GM19463 (cell line): Measurements from ENCODE around the gene RPS21.

Experiments
- ATAC-seq: cut with Tn5 transposase; IDR thresholded peaks from one replicate; pipeline ENCODE4 v1.9.1; 2021; ENCODE audit warnings: mild to moderate bottlenecking, moderate library complexity; ENCODE audit not compliant: unreplicated experiment

The RPS21 gene

DNA sequence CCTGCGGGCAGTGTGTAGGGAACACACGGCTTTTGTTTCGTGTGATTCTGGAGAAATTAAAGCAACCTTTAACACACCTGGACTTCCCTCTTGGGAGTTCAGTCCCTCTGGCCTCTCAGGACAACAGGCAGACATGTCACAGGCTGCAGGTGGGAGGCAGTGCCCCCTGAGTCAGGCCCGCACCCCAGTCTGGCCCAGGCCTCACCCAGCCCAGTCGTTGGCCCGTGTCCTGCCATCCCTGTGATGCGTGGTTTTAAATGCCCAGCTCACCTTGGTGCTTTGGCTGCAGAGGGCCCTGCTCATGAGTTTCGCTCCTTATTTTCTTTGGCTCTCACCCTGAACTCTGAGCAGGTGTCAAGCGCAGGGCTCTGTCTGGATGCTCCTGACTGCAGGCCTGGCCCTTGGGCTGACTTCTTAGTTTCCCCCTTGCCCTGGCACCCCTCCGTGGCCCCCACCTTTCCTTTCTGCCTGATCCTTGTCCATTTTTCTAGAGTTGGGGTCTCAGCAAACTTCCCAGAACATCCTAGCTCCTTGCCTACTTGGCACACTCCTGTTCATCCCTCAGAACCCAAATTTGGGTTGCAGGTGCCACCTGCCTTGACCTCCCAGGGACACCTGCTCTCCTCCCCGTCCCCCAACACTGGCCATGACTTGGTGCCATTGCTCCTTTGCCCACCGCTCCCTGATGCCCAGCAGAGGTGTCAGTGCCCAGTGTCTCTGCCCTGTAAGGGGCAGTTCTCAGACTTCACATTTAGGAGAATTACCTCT, 22.4 kb downstream of the RPS21 start:
- no peak for ATAC-seq

DNA sequence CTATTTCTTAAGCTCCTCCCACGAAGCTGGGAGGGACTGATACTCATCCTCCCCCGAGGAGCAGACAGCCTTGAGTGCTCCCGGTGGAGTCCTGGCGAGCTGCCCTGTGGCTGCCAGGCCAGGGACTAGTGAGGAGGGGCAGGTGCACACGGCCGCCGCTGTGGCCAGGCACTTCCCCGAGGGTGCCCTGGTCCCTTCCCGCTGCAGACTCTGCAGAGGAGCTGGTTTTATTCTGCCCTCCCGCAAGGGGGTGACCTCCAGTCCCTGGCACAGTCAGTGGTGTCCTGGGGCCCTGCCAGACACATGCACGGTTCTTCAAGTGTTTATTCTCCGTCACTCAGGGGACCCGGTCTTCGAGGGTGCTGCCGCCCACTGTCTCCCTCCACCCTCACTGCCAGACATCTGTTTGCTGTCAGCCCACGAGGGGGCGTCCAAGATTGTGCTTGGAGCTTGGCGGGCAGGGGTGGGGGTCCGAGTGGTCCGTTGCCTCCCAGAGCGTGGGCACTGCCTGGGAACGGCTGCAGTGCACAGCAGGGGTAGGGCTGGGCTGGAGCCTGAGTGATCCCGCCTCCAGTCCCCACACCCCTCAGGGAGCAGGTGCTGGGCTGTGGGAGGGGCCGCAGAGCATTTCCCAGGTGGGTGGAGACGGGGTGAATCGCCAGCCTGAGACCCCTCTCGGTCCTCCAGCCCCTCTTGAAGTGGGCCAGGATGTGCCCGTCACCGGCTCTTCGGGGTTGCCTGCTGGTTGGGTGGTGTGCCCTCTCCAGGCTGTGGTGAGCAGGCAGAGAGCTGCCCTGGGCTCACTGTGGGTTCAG, 23.2 kb downstream of the RPS21 start:
- ATAC-seq, result no peak

DNA sequence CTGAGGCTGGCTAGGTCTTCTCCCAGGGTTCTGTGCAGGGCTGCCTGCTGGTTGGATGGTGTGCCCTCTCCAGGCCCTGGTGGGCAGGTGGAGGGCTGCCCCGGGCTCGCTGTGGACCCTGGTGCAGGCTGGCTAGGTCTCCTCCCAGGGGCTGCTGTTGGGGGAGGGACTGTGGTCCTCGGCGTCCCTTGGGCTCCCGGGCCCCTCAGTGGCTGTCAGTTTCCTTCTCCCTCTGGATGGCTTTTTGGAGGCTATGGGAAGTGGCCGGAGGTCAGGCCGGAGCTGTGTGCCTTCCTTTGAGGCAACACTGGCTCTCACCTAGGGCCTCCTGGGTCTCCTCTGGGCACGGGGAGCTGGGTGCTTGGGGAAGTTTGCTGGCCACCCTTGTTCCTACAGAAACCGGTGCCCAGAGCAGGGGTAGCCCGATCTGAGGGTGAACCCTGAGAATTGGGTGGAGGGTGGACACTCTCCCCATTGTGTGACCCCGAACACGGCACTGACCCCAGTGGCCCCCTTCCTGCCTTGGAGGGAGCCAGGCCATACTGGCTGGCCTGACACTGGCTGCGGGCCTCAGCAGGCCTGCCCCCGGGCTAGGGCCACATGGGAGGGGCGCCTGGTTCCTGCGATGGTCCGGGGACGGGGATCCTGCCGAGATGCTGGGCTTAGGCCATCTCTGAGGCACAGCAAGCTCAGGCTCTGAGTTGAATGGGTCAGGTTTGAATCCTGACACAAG, 24.0 kb downstream of the RPS21 start:
- no peak for ATAC-seq

DNA sequence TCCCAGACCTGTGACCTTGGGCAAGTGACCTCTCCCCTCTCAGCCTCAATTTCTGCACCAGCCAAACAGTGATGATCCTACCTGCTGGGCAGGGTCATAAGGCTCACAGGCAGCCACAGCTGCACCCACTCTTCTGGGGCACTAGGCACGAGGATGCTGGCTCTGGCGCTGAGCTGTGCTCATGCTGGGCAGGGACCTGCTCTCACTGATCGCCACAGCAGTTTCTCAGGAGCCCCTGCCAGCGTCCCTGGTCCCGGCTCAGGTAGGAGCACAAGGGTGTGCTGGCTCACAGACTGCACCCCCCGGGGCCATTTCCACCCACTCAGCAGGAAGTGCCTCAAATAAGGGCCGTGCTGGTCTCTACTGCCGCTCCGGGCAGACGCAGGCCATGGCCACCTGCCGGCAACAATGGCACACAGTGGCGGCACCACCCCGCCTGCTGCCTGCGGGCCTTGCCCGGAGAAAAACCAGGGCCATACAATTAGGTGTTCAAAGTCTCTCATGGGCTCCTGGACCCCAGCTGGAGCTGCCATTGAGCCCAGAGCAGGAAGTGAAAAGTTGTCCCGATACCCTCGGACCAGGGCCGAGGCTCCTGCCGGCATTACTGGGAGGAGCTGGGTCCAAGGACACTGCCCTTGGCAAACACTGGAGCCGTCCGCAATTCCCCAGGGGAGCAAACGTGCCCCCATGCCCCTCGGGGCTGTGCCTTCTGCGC, 24.7 kb downstream of the RPS21 start:
- no peak for ATAC-seq

DNA sequence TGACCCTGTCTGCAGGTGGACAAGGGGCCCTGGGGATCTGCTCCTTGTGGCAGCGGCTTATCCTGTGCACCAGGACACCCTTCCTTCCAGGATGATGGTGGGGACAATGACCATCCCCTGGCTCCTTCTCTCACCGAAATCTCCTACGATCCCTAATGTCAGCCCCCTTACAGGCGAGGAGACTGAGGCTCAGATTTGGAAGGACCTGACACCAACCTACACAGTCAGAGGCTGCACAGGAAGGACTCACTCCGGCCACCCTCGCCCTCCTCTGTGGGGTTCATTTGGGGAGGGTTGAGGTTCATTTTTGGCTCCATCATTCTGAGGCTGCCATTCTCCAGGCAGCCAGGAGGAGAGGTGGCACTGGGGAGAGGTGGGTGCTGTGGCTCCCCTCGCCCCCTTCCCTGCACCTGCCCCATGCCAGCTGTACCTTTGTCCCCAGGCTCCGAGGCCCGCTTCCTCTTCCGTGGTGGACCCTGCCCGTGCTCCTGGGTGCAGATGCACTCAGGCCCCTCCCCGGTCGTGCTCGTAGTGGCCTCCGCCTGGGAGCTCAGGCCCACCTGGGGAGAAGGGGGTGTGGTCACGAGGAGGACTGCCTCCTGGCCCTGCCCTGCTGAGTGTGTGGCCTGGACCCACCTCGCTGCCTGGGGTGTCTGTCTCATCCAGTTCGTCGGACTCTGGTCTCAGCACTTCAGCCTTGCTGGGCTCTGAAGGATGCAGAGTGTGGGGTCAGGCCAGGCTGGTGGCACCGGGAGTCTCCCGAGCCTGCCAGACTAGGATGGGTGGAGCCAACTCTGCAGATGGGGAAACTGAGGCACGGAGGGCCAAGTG, 25.5 kb downstream of the RPS21 start:
- ATAC-seq, result no peak

DNA sequence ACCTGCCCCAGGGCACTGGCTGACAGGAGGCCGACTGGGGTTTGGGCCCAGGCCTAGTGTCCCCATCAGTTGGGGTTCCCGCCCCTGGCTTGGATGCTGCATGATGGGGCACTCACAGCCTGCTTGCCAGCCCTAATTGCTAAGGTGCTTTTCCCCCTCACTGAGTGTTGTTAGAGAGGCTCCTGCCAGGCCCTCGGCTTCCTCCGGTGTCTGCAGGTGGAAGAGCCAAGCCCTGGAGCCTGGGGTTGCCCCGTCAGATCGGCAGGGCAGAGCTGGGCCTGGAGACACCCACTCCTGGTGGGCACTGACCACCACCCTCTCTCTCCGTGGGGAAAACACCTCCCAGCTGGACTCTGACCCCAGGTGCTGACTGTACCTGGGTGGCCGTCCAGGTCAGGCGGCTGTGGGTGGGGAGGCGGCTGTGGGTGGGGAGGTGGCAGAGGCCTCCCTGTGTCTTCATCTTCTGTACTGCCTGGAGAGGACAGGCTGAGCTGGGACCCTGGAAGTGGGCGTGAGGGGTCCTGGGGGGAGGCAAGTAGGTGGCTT, 26.2 kb downstream of the RPS21 start:
- no peak for ATAC-seq

DNA sequence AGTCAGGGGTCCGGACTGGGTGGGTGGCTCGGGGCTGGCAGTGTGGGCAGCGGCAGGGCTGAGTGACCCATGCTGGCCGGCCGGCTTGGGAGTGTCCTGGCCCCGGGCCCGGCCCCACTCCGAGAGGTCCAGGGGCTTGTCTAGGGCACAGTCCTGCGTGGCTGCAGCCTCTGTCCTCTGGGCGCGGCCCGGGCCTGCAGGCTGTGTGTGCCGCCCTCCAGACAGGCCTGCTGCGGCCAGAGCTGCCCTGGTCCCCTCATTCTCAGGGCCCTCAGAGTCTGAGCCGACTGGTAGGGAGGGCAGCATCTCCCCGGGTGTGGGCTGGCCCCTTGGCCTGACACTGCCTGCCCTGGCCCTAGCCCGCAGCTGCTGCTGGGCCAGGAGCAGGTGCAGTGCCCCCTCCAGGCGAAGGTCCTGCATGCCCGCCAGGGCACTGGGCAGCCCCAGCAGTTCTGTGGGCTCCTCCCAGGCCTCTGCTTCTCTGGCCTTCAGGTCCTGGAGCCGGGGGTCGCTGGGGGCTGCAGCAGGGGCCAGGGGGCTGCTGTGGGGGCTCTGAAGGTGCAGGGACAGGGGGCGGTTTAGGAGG, 27.1 kb downstream of the RPS21 start:
- ATAC-seq, result no peak

DNA sequence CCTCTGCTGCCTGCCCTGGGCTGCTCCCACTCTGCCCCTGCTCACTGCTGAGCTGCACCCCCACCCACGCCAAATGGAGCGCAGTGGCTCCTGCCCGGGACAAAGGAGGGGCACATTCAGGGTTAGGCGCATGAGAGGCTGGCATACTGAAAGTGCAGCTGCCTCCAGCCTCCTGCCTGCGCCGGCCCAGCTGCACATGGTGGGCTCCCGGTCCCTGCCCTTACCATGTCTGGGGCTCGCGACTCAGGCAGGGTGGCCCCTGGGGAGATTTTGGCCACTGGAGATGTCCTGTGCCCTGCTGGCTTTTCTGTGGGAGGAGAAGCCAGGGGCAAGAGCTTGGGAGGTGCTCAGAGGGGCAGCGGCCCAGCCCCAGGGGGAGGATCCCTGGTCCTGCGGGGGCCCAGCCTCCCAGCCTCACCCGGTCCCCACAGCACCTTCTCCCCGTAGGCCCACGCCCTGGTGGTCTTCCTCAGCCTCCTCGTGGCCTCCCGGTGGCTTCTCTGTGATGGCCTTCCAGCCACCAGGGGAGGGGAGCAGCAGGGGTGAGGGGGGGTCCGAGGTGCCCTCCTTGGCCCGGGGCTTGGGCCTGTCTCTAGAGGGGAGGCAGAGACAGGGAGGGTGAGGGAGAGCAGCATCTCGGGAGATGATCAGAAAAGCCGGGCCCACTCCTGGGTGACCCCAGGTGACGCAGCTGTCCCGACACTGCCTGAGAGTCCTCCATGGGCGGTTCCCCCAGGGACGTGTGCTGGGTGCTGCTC, 28.6 kb downstream of the RPS21 start:
- ATAC-seq, result no peak

DNA sequence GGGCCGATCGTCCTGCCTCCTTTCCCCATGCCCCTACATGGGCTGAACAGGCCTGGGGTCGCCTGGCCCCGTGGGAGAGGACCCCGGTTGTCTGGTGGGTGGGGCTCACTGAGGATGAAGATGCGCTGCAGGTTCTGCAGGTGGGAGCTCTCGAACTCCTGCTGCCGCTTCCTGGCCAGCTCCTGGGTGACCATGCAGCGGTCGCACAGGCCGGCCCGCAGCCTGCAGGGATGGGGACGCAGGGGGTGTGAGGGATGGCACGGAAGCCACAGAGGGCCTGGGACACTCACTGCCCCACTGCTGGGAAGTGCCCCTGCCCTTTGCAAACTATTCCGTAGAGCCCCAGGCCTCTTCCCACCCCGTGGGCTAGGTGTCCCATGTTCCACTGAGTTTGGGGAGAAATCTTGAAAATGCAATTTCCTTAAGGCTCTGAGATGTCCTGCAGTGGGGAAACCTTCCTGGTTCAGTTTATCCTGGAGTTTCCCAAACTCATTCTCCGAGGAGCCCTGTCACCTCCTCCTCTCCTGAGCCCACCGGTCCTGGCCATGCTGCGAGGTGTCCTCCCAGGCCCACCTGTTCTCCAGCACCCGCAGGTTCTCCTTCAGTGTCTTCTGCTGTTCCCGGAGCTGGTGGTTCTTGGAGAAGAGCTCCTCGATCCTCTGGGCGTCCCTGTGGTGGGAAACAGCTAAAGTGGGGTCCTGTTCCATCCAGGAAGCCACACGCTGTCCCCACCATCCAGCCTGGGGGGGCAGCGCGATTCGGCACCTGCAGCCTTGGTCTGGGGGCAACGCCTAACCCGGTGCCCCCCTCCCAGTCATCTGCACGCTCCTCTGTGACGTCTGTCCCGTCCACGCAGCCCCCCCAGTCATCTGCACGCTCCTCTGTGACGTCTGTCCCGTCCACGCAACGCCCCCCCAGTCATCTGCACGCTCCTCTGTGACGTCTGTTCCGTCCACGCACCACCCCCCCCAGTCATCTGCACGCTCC, 30.0 kb downstream of the RPS21 start:
- no peak for ATAC-seq

DNA sequence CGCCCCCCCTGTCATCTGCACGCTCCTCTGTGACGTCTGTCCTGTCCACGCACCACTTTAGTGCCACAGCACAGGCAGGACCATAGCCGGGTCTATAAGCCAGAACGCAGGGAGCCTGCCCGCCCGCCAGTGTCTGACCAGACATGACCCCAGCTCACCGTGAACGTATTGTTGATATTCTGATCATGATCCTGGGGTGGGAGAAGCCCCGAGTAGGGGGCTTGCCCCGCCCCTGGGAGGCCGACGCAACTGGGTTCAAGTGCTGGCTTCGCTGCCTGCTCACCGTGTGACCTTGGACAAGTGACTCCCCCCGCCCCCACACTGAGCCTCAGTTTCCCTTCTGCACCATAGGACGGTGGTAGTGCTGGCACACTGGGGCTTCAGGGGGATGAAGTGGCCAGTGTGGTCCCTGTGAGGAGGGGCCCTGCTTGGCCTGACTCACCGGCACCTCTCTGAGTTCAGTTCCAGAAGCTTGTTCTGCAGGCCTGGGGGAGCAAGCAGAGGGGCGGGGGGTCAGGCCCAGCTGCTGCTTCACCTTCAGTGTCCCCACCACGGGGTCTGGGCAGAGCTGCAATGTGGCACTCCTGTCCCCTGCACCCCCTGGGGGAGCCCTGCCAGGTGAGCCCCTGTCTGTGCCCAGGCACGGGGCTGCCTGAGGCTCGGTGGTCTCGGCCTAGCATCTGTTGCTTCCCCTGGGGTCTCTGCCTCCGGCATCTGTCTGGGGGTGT, 31.2 kb downstream of the RPS21 start:
- no peak for ATAC-seq

DNA sequence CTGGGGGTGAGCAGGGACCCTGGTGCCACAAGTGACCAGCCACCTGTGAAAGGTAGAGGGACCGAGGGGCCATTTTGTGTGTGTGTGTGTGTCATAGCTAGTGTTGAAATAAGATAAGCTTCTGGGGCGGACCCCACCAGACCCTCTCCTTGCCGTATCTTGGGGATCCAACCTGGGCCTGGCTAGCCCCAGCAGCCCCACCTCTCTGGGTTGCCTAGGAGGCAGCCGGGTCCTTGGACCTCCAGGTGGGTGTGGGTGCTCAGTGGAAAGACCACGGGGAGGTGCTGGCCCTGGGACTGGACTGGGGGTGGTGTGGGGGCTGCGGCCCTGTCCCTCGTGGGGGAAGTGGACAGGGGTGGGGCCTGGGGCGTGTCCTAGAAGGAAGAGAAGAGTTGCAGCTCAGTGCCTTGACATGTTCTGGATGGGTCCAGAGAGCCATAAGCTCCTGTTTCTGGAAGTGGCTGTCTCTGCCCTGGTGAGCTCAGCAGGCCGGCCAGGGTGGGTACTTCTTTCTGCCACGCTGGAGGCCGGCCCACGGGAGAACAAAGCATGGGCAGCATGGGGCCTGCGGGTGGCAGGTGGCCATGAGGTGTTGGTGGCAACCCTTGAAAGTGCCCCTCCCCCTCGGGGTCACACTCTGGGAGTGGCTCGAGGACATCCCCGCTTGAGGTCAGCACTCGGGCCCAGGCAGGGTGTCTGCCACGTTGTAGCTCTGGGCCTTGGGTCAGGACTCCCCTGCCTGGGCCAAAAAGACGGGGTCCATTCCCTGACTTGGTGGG, 32.0 kb downstream of the RPS21 start:
- no peak for ATAC-seq

DNA sequence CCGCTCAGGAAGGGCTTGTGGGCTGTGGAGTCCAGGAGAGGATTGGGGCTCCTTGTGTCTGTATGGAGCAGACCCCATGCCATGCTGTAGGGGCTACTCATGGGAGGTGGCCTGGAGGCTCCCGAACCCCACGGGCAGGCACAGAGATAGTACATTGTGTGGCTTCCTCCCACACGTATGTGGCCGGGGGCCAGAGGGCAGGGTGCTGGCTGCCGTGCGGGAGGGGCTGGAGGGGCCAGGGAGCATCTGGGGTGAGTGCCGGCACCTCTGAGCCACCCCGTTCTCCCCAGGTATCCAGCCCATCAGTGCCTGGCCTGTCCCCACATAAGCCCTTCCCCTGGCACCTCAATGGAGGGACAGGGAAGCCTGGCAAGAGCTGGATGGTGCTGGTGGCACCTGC, 32.9 kb downstream of the RPS21 start:
- no peak for ATAC-seq

DNA sequence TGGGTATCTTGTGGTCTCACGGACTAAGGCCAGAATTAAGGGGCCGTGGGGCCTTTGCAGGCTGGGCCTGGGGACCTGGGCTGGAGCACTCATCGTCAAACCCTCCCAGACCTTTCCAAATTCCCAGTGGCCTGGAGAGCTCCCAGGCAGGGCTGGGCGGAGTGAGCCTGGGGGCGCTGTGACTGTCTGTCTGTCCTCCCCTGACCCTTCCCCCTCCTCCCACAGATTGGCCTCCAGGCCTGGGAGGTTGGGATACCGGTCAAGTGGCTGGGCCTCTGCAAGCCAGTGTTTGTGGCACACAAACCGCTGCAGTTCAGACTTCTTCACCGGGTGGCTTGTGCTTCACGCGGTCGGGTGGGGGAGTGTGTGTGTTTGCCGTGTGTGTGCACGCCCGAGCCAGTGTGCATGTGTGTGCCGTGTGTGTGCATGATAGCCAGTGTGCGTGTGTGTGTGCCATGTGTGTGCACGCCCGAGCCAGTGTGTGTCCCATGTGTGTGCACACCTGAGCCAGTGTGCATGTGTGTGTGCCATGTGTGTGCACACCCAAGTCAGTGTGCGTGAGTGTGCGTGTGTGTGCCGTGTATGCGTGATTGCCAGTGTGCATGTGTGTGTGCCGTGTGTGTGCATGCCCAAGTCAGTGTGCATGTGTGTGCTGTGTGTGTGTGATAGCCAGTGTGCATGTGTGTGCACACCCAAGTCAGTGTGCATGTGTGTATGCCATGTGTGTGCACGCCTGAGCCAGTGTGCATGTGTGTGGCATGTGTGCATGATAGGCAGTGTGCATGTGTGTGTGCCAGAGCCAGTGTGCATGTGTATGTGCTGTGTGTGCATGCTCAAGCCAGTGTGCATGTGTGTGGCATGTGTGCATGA, 34.2 kb downstream of the RPS21 start:
- ATAC-seq, result no peak

DNA sequence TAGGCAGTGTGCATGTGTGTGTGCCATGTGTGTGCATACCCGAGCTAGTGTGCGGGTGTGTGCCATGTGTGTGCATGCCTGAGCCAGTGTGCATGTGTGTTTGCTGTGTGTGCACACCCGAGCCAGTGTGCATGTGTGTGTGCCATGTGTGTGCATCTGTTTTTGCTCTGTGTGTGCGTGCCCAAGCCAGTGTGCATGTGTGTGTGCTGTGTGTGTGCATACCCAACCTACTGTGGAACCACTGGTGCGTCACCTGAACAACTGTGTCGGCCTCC, 34.8 kb downstream of the RPS21 start:
- ATAC-seq, result no peak

DNA sequence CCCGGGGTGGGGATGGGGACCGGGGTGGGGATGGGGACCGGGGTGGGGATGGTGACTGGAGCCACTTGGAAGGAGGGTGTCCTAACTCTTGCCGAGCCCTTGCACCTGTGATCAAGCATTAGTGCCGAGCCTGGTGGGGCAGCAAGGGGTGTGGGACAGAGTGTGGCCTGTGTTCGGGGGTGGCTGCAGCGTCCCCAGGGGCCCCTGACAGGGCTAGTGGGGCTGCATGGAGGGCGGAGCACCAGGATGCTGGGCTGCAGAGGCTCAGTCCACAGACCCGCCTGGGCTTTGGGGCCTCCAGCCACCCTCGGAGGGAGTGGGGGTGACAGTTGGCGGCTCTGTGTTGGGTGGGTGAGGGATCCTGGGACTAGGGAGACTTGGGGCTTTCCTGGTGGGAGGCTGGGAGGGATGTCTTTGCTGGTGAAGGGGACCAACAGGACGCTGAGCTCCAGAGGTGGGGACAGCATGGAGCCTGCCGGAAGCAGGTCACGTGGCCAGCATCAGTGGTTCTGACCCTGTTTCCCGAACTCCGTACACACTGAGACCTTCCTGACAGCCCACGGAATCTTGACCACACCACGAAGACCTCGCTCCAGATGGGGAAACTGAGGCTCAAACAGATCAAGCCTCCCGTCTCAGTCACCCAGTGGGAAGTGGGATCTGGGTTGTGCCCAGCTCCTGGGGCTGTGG, 35.9 kb downstream of the RPS21 start:
- no peak for ATAC-seq
